GM12878 (cell line): Measurements from ENCODE around the gene ACTN2. TPM values are rescaled to one million over a fixed set of nuclear protein-coding genes. Genes with fewer than 3 reads are reported as not detected.

Experiments
- ATAC-seq: fragments of 200-7000 bp; cut with Tn5 transposase; 3 replicates; pipeline ENCODE4 v1.9.1; 2020; ENCODE audit warnings: mild to moderate bottlenecking, moderate library complexity
- BruUV-seq: library from RNA; stranded (reverse); fragments of 400-500 nt; replicated peaks from 2 replicates; lab custom pipeline; 2021; lab: Mats Ljungman, UMichigan
- CTCF ChIA-PET: fragments of 300-600 bp; sonication (Branson Sonifier 250); formaldehyde crosslinking; extraction: SDS; loops from one replicate; lab custom pipeline; 2021; ENCODE audit warnings: inconsistent platforms; lab: Yijun Ruan, JAX
- POLR2A ChIA-PET: fragments of 350-600 bp; formaldehyde crosslinking; extraction: SDS; loops from one replicate; lab custom pipeline; 2021; ENCODE audit warnings: inconsistent platforms; lab: Charles Lee
- RAD21 ChIA-PET: fragments of 300-600 bp; sonication (Branson Sonifier 250); formaldehyde crosslinking; loops from one replicate; lab custom pipeline; 2023; ENCODE audit warnings: antibody characterized with exemption; ENCODE audit not compliant: unreplicated experiment; lab: Charles Lee
- SMC1A ChIA-PET: fragments of 300-600 bp; sonication (Branson Sonifier 250); formaldehyde crosslinking; loops from one replicate; lab custom pipeline; 2023; ENCODE audit not compliant: unreplicated experiment, uncharacterized antibody; lab: Charles Lee
- DNase-seq: peaks from one replicate; pipeline ENCODE4 v3.0.0-alpha.2; 2011; ENCODE audit warnings: low read depth, low spot score
- FAIRE-seq: peaks from 3 replicates; lab custom pipeline; 2011; peaks lifted over from hg19 to GRCh38; lab: Jason Lieb, UNC
- H2AFZ ChIP-seq: 2 replicates; pipeline ENCODE4 v1.6.0; 2011; ENCODE audit warnings: low read depth, low read length, control low read depth; ENCODE audit not compliant: control insufficient read depth
- H3K27ac ChIP-seq: 2 replicates; pipeline ENCODE4 v1.5.1; 2011; ENCODE audit warnings: control low read depth; ENCODE audit not compliant: control insufficient read depth, insufficient read depth
- H3K27me3 ChIP-seq, 2 experiments: replicated peaks in 1 of 2; 2 replicates each; pipeline versions ENCODE4 v1.6.0 to v1.6.1; 2011; ENCODE audit warnings: low read length in 1 of 2; ENCODE audit not compliant: control insufficient read depth in 2 of 2, insufficient read depth in 2 of 2
- H3K36me3 ChIP-seq, 2 experiments: 2 replicates each; pipeline ENCODE4 v1.5.1; 2011; ENCODE audit warnings: low read length in 1 of 2; ENCODE audit not compliant: control insufficient read depth in 2 of 2, insufficient read depth in 2 of 2
- H3K4me1 ChIP-seq: 2 replicates; pipeline ENCODE4 v1.6.1; 2011; ENCODE audit warnings: mild to moderate bottlenecking, low read length, moderate library complexity, mixed read lengths; ENCODE audit not compliant: control insufficient read depth, insufficient read depth
- H3K4me2 ChIP-seq: 2 replicates; pipeline ENCODE4 v1.6.0; 2011; ENCODE audit warnings: control low read depth; ENCODE audit not compliant: control insufficient read depth, insufficient read depth
- H3K4me3 ChIP-seq: fragments of 200-600 bp; sonication (generic); 2 replicates; pipeline ENCODE4 v1.5.1; 2016
- H3K79me2 ChIP-seq: 2 replicates; pipeline ENCODE4 v1.6.0; 2011; ENCODE audit warnings: low read length; ENCODE audit not compliant: control insufficient read depth, insufficient read depth
- H3K9ac ChIP-seq: 2 replicates; pipeline ENCODE4 v1.8.0; 2011; ENCODE audit warnings: low read length, control low read depth, mixed read lengths; ENCODE audit not compliant: control insufficient read depth, insufficient read depth
- H3K9me3 ChIP-seq: replicated peaks from 3 replicates; pipeline ENCODE4 v1.5.1; 2011; ENCODE audit warnings: mild to moderate bottlenecking, low read length; ENCODE audit not compliant: control insufficient read depth, insufficient read depth
- H4K20me1 ChIP-seq: 2 replicates; pipeline ENCODE4 v1.6.0; 2011; ENCODE audit not compliant: control insufficient read depth, insufficient read depth
- CHD4 ChIP-seq: fragments of 200-600 bp; sonication (generic); IDR thresholded peaks from 2 replicates; pipeline ENCODE4 v1.6.1; 2016; ENCODE audit warnings: mild to moderate bottlenecking
- RAD51 ChIP-seq: fragments of 450-650 bp; IDR thresholded peaks from 2 replicates; pipeline ENCODE4 v1.6.1; 2016; ENCODE audit warnings: moderate library complexity, mild to moderate bottlenecking, inconsistent platforms
- WGBS: methylation state at CpG from one replicate; pipeline ENCODE4 v1.1.6; 2016; ENCODE audit warnings: low lambda C conversion rate; ENCODE audit not compliant: insufficient replicate concordance, insufficient coverage; ENCODE audit errors: missing lambda C conversion rate; 5-methylcytosine and 5-hydroxymethylcytosine counted together
- in situ Hi-C: fragments of 300-500 bp; cut with MboI; formaldehyde crosslinking; loops from 9 replicates; pipeline ENCODE4 v1.14.3; 2018; ENCODE audit warnings: mixed read lengths
- intact Hi-C: fragments of 100-400 bp; cut with micrococcal nuclease; formaldehyde crosslinking; loops from one replicate; pipeline ENCODE4 v1.14.2; 2022; ENCODE audit not compliant: unreplicated experiment
- polyA plus RNA-seq, 11 experiments: library from polyadenylated mRNA; depleted of rRNA in 4 of 11; unstranded in 6 of 11; stranded (reverse) in 5 of 11; fragments of >200 nt; fragmentation: Nextera tagmentation in 4 of 11; fragmentation: Illumina TruSeq in 1 of 11; extraction: Ambion mirVana in 4 of 11; extraction: Trizol in 1 of 11; gene quantifications; 1 replicate in 1 of 11; 2 replicates in 10 of 11; pipeline versions ENCODE4 v1.2.1 to v1.2.3, GENCODE V29; 2011 to 2016; ENCODE audit warnings: inconsistent platforms in 2 of 11, missing spikeins in 2 of 11, low read depth in 1 of 11
- total RNA-seq, 4 experiments: library from RNA; depleted of rRNA in 3 of 4; stranded (reverse); fragments of >200 nt in 3 of 4; fragmentation: Illumina TruSeq in 1 of 4; extraction: Trizol in 1 of 4; gene quantifications; 2 replicates each; pipeline versions ENCODE4 v1.2.1 to v1.2.3, GENCODE V29; 2013 to 2021
- TF ChIP-seq, protein P1 (sequence below): fragments of 450-650 bp; formaldehyde crosslinking; IDR thresholded peaks from 2 replicates; pipeline ENCODE4 v1.4.0; 2020; ENCODE audit warnings: mild to moderate bottlenecking, moderate library complexity

ACTN2 gene
- total and polyA plus RNA-seq, 10 of the 15 experiments (the other 5 are each of a cell fraction or from before 2014, with no cell fraction given) = 0.10 TPM; not detected in 9

GRCh38 chr1:236808564-236809130 is 122.3 kb downstream of the ACTN2 start:
- H3K9ac ChIP-seq = no peak overlapping the region
- H3K36me3 ChIP-seq = peaks cover 6 to 41% of the 10 kb centered on the region in 2 experiments
- in situ Hi-C loops = no loop called here
- H3K4me3 ChIP-seq = no peak overlapping the region
- H3K79me2 ChIP-seq = peaks cover 4% of the 10 kb centered on the region
- H3K27ac ChIP-seq = no peak overlapping the region
- H3K4me1 ChIP-seq = no peaks in the 10 kb centered on the region
- H3K4me2 ChIP-seq = no peak overlapping the region
- ATAC-seq = no peak
- RAD21 ChIA-PET = no interaction called here
- DNase-seq = no peak
- TF ChIP-seq, protein P1, sequence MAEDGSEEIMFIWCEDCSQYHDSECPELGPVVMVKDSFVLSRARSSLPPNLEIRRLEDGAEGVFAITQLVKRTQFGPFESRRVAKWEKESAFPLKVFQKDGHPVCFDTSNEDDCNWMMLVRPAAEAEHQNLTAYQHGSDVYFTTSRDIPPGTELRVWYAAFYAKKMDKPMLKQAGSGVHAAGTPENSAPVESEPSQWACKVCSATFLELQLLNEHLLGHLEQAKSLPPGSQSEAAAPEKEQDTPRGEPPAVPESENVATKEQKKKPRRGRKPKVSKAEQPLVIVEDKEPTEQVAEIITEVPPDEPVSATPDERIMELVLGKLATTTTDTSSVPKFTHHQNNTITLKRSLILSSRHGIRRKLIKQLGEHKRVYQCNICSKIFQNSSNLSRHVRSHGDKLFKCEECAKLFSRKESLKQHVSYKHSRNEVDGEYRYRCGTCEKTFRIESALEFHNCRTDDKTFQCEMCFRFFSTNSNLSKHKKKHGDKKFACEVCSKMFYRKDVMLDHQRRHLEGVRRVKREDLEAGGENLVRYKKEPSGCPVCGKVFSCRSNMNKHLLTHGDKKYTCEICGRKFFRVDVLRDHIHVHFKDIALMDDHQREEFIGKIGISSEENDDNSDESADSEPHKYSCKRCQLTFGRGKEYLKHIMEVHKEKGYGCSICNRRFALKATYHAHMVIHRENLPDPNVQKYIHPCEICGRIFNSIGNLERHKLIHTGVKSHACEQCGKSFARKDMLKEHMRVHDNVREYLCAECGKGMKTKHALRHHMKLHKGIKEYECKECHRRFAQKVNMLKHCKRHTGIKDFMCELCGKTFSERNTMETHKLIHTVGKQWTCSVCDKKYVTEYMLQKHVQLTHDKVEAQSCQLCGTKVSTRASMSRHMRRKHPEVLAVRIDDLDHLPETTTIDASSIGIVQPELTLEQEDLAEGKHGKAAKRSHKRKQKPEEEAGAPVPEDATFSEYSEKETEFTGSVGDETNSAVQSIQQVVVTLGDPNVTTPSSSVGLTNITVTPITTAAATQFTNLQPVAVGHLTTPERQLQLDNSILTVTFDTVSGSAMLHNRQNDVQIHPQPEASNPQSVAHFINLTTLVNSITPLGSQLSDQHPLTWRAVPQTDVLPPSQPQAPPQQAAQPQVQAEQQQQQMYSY (CRISPR knock-in tag) = no peak
- no peak for TF ChIP-seq RAD51
- TF ChIP-seq CHD4 = no peak
- TF ChIP-seq, all 136 proteins: peak for 0
- no peak overlapping the region for H2AFZ ChIP-seq
- WGBS = 92% methylated on average over 8 of the region's 8 CpGs
- CTCF ChIA-PET = interaction anchor here (0.7 kb wide), 1 partner anchor 19 kb away, joined by 3 read pairs; no protein-coding TSS in a partner anchor
- no peaks in the 10 kb centered on the region for H4K20me1 ChIP-seq
- POLR2A ChIA-PET = no interaction called here
- BruUV-seq = no TSS peak
- intact Hi-C loops = no loop called here
- SMC1A ChIA-PET = interaction anchor here (1.0 to 1.2 kb wide), 2 partner anchors 19 to 26 kb away, joined by 3 read pairs; no protein-coding TSS in a partner anchor
- no peaks in the 10 kb centered on the region for H3K27me3 ChIP-seq
- H3K9me3 ChIP-seq = no peaks in the 10 kb centered on the region
- no peak for FAIRE-seq
